T-helper 1 cell treated with Interleukin-12 subunit alpha and Interleukin-12 subunit beta and Interleukin-4 antibody, amounts not matched to agents 30 μg/mL and 1 μg/mL, for 36 hours (primary cell): ENCODE data around the gene QSOX1.

Experiments used
- H3K27ac Mint-ChIP-seq: one replicate; pipeline ENCODE4 v1.8.0; 2021; ENCODE audit warnings: mild to moderate bottlenecking, mixed read lengths
- H3K27me3 Mint-ChIP-seq: one replicate; pipeline ENCODE4 v1.8.0; 2021; ENCODE audit warnings: low read depth, mixed read lengths
- H3K36me3 Mint-ChIP-seq: one replicate; pipeline ENCODE4 v1.8.0; 2021; ENCODE audit warnings: low read depth, mixed read lengths
- H3K4me1 Mint-ChIP-seq: one replicate; pipeline ENCODE4 v1.8.0; 2021; ENCODE audit warnings: low read depth, mixed read lengths
- H3K4me3 Mint-ChIP-seq: one replicate; pipeline ENCODE4 v1.8.0; 2021; ENCODE audit warnings: mild to moderate bottlenecking, moderate library complexity, mixed read lengths
- H3K9me3 Mint-ChIP-seq: one replicate; pipeline ENCODE4 v1.8.0; 2021; ENCODE audit warnings: mixed read lengths

QSOX1 gene

DNA sequence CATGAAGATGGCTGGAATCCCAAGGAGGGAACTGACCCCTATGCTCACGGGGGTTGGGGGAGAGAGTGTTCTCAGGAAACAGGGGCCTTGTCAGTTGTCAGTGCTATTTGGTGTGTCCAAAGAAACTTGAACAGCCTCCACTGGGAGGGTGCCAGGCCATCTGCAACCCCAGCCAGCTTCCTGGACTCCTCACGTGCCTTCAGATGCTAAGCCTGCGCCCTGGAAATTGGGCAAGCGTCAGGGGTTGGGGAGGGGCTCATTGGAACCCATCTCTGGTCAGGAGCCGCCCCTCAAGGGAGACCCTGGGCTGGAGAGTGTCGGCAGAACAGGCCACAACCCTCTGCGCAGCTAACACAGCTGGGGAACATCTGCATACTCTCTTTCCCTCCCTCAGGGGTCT, 62.3 kb downstream of the QSOX1 start:
- Mint-ChIP-seq H3K4me1 (peaks cover 9% of the 10 kb centered on the region), H3K36me3 (no peaks in the 10 kb centered on the region), H3K27me3 (peaks cover 13% of the 10 kb centered on the region)

DNA sequence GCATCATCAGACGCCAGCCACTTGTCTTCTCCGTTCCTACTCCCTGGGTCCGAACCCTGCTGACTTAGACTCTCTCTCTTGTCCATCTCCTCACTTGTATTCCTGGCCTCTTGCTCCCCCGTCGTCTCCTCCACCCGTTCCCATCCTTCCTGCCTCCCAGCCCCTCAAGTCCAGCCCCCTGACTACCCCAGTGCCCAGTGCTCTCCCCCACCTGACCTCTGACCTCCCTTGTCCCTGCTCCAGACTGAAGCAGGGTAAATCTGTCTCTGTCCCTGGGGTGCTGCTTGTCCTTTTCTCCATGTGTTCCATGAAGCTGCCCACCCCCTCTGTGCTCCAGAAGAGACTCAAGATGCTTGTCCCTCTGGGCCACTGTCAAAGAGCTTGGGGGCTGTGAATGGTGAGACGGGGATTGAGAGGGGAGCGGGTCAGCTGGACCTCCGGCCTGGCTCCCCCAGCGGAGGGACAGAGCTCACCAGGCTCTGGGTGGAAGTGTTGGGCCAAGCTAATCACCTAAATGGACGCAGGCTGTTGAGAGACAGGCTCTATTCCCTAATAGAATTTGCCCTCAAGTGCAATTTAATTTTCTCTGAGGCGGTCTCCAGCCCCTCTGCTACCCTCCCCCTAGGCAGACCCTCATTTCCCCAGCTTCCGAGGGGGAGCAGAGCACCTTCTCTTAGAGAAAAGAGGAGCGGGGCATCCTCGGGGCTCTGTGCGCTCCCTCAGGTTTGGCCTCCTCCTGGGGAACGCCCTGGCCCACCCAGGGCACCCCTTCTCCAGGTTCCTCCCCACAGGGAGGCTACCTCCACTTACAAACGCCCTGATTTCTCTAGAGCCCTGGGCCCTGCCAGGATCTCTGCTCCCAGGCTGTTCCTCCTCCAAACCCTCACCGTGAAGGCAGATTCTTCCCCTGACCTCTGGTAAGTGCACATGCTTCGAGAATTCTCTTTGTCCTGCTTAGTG, 64.4 kb downstream of the QSOX1 start:
- Mint-ChIP-seq H3K36me3 (no peaks in the 10 kb centered on the region), H3K27me3 (peaks cover 26% of the 10 kb centered on the region), H3K27ac (no peak overlapping the region), H3K9me3 (no peaks in the 10 kb centered on the region), H3K4me1 (no peaks in the 10 kb centered on the region), H3K4me3 (no peak overlapping the region)

More for the DNA sequence above, 62.3 kb downstream of the QSOX1 start:
- H3K9me3 Mint-ChIP-seq, result no peaks in the 10 kb centered on the region
- no peak overlapping the region for H3K4me3 Mint-ChIP-seq
- no peak overlapping the region for H3K27ac Mint-ChIP-seq

DNA sequence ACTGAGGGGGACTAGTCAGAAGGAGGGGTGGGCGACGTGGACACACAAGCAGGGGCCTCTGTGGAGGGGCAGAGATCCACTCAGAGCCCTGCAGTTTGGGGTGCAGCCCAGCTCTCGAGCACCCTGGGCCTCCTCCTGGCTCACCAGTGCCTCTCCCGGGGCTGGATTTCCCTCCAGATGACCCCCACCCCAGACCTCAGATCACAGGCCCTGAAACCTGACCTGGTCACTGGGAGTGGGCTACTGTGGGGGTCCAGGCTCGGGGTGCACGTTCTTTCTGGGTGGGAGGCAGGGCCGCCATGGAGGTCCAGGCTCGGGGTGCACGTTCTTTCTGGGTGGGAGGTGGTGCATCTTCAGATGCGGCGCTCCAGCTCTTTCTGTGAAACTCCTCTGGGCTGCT, 65.1 kb downstream of the QSOX1 start:
- Mint-ChIP-seq H3K4me1 (no peaks in the 10 kb centered on the region), H3K9me3 (no peaks in the 10 kb centered on the region), H3K27me3 (peaks cover 33% of the 10 kb centered on the region)

DNA sequence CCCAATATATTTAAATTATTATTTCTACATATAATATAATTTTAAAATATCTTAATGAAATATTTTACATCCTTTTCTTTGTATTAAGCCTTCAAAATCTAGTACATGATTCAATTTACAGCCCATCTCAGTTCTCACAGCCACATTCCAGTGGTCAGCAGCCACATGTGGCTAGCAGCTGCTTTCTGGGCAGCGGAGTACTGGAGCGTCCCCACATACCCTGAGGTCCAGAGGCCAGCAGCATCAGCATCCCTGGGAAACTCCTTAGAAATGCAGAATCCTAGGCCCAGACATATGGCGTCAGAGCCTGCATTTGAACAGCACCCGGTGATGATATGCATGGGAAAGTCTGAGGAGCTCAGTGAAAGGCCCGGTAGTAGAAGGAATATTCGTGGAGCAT, 66.8 kb downstream of the QSOX1 start:
- no peak overlapping the region for H3K27ac Mint-ChIP-seq
- no peak overlapping the region for H3K4me3 Mint-ChIP-seq
- no peaks in the 10 kb centered on the region for H3K9me3 Mint-ChIP-seq
- no peaks in the 10 kb centered on the region for H3K4me1 Mint-ChIP-seq
- no peaks in the 10 kb centered on the region for H3K36me3 Mint-ChIP-seq
- peaks cover 49% of the 10 kb centered on the region for H3K27me3 Mint-ChIP-seq

More for the DNA sequence above, 65.1 kb downstream of the QSOX1 start:
- H3K27ac Mint-ChIP-seq, result no peak overlapping the region
- H3K4me3 Mint-ChIP-seq, result no peak overlapping the region
- no peaks in the 10 kb centered on the region for H3K36me3 Mint-ChIP-seq

DNA sequence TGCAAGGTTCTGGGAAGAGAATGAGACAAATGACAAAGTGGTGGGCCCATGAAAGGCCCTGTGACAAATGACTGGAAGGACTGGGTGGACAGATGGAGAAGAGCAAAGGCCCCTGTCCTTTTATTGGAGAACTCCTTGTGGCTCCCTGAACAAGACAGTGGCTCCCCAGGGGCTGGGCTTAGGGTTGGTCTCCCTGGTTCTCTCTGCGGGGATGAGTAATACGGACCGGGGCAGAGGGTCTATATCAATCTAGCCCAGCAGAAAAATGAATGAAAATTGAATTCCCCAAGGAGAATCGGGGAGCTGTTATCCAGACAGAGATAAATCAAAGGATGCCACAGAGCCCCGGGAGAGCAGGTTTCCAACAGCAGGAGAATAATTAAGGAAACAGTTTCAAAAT, 70.2 kb downstream of the QSOX1 start:
- Mint-ChIP-seq H3K36me3 (no peaks in the 10 kb centered on the region), H3K4me3 (no peak overlapping the region), H3K27ac (no peak overlapping the region), H3K27me3 (peaks cover 75% of the 10 kb centered on the region), H3K9me3 (no peaks in the 10 kb centered on the region), H3K4me1 (peaks cover 4% of the 10 kb centered on the region)

DNA sequence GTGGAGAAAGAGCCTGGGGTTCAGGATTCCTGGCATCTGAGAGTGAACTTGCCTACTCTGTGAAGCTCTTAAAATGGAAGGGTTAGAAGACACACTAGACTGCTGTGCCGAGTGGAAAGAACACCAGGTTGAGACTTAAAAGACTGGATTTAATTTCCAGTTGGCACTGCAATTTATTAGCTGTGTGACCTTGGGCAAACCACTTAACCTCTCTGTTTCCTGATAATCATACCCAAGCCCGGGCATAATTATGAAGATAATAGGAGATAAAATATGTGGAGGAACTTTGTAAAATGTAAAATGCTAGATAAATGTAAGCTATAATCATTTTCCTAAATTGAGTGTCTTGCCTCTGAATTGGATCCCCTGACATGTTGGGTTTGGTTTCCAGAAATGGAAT, 70.7 kb downstream of the QSOX1 start:
- Mint-ChIP-seq H3K4me1 (peaks cover 4% of the 10 kb centered on the region), H3K36me3 (no peaks in the 10 kb centered on the region), H3K9me3 (no peaks in the 10 kb centered on the region), H3K4me3 (no peak overlapping the region), H3K27ac (no peak overlapping the region), H3K27me3 (peaks cover 78% of the 10 kb centered on the region)

DNA sequence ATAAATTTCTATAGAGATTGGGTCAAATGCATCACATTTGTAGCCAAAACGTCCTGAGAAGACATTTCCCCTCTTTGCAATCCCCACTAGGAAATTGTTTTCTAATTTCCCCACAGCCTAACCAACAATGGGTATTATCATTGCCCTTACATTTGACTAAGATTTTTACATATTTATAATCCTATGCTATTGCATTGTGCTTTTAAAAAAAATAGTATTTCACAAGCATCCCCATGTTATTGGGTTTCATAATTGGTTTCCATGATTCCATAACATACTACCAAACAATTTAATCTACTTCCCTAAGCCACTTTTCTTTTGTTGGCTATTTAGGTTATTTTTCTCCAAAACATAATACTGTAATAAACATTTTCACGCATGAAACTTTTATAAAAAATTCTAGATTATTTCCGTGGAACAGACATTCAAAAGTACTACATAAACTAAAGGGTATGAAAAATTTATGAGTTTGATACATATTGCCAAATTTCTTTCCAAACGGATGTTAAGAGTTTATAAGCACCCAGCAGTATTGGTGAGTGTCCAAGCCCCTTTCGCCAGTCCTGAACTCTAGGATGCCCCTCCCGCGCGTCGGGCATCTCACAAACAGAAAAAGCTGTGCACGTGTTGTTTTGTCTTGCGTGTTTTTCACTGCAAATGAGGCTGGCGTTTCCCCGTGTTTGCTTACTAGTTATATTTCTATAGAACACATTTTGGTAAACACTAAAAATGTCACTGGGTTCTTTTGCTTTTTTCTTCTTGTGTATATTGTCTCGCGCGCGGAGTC, 73.4 kb downstream of the QSOX1 start:
- H3K4me1 Mint-ChIP-seq, result peaks cover 8% of the 10 kb centered on the region
- no peaks in the 10 kb centered on the region for H3K36me3 Mint-ChIP-seq
- H3K27ac Mint-ChIP-seq, result no peak overlapping the region
- no peaks in the 10 kb centered on the region for H3K9me3 Mint-ChIP-seq
- peak overlapping the region; percentile 79 for H3K4me3 Mint-ChIP-seq
- peaks cover 86% of the 10 kb centered on the region for H3K27me3 Mint-ChIP-seq

DNA sequence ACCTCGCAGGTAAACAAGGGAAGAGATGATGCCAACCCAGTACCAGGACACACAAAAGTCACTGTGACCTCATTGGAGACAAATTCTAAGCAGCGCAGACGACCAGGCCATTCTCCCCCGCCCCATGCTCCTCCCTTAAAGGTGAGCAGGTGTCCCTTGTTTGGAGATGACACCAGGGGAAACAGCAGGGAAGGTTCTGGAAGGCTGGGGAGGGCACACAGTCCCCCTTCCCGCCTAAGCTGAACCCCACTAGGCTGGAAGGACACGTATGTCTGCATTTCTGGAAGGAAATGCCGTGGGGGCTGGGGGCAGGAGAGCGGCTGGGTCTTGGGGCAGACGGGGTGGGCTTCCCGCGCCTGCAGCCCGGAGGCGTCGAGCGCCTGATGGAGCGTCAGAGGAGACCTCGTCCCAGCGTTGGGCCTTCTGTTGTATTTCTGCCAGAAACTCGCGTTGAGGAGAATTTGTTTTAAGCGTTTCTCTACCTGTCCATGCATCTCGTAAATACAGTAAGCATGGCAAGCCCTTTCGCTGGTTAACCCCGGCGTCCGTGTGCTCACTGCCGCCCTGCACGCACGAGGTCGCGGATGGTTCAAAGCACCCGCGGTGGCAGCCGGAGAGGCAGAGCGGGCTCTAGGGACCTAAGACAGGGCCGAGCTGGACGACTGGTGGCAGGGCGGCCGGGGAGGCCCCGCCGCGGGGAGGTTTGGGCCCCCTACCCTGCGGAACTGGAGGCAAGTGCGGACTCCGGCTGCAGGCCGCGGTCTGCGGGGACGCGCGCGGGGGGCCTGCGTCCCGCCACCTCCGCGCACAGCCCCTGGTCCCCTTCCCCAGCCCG, 74.2 kb downstream of the QSOX1 start:
- Mint-ChIP-seq H3K4me1 (peaks cover 8% of the 10 kb centered on the region), H3K4me3 (peak overlapping the region; percentile 79), H3K27me3 (peaks cover 87% of the 10 kb centered on the region), H3K27ac (no peak overlapping the region), H3K36me3 (no peaks in the 10 kb centered on the region), H3K9me3 (no peaks in the 10 kb centered on the region)

DNA sequence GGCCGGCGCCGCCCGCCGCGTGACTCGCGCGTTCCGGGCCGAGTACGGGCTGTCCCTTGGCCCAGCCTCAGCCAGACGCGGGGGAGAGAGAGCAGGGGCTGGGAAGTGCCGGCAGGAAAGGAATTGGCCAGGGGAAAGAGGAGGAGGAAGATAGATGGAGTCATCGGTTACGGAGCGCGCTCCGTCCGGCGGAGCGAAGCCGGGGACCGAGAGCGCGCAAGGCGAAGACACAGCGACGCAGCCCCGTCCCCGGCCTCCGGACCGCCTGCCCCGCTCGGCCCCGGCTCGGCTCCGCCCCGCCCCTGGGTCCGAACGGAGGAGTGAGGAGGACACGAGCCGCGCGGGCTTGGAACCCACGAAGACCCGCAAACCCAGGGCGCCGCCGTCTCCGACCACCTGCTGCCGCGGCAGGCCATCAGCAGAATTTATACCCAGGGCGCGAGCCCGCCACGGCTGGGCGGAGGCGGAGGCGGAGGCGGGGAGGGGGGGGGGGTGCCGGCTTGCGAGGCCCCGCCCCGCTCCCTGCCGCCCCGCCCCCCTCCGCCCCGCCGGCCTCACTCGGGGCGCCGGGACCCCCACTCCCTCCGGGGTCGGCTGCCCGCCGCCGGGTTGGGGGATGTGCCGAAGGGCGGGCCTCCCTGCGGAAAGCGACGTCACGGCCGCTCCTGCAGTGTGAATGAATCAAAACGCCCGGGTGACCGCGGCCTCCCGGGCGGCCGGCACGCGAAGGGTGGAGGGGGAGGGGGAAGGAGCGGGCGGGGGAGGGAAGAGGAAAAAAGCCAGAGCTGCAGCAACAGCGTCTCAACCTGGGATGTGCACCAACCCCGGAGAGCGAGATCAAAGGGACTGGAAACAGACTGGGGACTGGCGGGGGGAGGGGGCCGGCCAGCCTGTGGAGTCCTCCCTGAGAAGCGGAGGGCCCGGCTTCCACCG, 75.1 kb downstream of the QSOX1 start, which contains the start of gene LHX4:
LHX4 (plus strand) TSS at position 782 of the 933 bp plus-strand sequence. CDS start 266 bp downstream, outside the sequence.
- Mint-ChIP-seq H3K27ac (no peak within 1 kb of the TSS), H3K4me3 (peak within 1 kb of the TSS; percentile 79), H3K9me3 (no peaks in the 10 kb centered on the region), H3K36me3 (no peaks in the 10 kb centered on the region), H3K27me3 (peaks cover 87% of the 10 kb centered on the region), H3K4me1 (peaks cover 13% of the 10 kb centered on the region)

DNA sequence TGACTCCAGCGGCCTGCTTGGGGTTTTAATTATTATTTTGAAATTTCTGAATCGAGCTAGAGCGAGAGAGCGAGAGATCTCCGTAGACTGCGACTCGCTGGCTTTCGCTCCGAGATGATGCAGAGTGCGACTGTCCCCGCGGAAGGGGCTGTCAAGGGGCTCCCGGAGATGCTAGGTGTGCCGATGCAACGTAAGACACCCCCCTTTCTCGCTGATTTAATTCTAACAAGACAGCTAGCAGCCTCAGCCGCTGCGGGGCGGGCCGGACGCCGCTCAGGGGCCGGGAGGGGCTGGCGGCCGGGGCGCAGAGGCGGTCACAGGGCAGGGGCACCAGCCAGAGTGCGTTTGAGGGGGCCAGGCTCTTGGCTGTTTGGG, 75.7 kb downstream of the QSOX1 start:
- H3K27ac Mint-ChIP-seq, result no peak overlapping the region
- H3K9me3 Mint-ChIP-seq, result no peaks in the 10 kb centered on the region
- H3K4me3 Mint-ChIP-seq, result peak overlapping the region; percentile 50
- H3K4me1 Mint-ChIP-seq, result peaks cover 13% of the 10 kb centered on the region
- peaks cover 87% of the 10 kb centered on the region for H3K27me3 Mint-ChIP-seq
- H3K36me3 Mint-ChIP-seq, result no peaks in the 10 kb centered on the region

DNA sequence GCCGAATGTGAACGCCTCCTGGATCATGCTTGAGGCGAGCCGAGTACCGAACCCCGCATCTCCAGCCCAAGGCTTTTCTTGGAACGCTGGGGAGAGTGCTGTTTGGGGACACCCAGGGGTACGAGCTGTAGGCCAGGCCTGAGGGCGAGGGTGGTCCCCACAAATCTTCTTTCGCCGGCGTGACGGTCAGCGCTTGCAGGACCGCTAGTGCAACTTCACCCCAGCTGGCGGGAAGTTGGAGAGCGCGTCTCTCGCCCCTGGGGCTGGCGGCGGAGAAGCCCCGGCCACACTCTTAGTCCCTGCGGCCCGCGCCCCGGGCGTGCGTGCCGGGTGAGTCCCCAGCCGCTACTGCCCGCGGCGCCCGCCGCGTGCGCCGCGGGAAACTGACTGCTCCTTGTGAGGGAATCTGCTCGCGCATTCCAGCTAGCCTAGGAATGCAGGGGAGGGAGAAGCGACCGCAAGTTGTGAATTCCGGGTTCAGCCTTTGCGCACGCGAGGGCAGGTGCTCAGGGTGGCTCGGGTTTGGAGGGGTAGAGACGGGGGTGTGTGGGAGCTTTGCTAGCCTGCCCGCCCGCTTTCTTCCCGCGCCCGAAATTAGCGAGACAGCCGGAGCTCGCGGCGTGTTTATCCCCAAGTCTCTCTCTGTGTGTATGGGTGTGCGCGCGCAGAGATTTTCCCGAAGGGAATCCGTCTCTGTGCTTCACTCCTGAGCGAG, 76.3 kb downstream of the QSOX1 start:
- H3K4me1 Mint-ChIP-seq, result peaks cover 16% of the 10 kb centered on the region
- no peak overlapping the region for H3K27ac Mint-ChIP-seq
- H3K27me3 Mint-ChIP-seq, result peaks cover 88% of the 10 kb centered on the region
- peak overlapping the region; percentile 44 for H3K4me3 Mint-ChIP-seq
- H3K9me3 Mint-ChIP-seq, result no peaks in the 10 kb centered on the region
- H3K36me3 Mint-ChIP-seq, result no peaks in the 10 kb centered on the region

DNA sequence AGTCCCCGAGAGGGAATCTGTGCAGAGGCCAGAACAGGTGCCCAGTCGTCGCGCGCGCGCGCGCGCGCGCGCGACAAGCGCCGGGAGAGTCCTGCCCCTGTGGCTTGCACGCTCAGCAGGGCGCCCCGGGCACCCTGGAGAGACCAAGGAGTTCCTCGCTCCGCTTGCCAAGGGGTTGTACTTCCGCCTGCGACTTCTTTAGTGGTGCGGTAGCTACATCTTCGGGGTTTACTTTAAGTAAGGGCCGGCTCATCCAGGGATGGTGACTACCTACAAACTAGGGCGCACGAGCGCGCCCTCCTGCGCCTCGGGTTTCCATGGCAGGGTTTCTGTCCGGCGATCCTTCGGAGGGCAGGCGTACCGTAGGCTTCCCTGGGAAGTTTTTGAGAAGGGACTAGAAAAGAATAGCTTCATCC, 76.8 kb downstream of the QSOX1 start:
- Mint-ChIP-seq H3K27ac (no peak overlapping the region), H3K27me3 (peaks cover 89% of the 10 kb centered on the region), H3K9me3 (no peaks in the 10 kb centered on the region), H3K36me3 (peaks cover 1% of the 10 kb centered on the region), H3K4me1 (peaks cover 18% of the 10 kb centered on the region), H3K4me3 (peak overlapping the region; percentile 58)

DNA sequence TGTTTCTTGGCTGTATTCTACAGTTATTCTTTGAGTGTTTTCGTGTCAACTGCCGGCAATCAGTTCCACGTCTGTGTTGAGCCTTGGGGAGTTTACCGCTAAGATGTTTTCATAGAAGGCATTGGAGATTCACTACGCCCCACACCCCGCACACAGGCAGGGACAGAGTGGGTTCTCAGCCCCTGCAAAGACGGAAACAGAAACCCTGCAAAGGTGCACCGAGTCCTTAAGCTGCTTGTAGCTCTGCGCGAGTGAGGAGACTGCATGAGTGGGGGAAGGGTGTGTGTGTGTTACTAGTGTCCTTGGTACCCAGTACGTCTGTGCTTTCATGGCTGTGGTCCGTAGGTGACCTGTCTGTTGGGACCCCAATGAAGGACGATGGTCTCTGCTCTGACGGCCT, 77.3 kb downstream of the QSOX1 start:
- Mint-ChIP-seq H3K4me1 (peaks cover 19% of the 10 kb centered on the region), H3K27me3 (peaks cover 89% of the 10 kb centered on the region), H3K9me3 (no peaks in the 10 kb centered on the region), H3K36me3 (peaks cover 2% of the 10 kb centered on the region), H3K4me3 (peak overlapping the region; percentile 58), H3K27ac (no peak overlapping the region)
